Astrocyte of the cerebellum (primary cell): ENCODE results near the gene ELFN1.

Experiments
- DNase-seq: peaks from one replicate; pipeline ENCODE4 v3.0.0-alpha.2; 2011; ENCODE audit warnings: low read depth
- H3K4me3 ChIP-seq: 2 replicates; pipeline ENCODE4 v1.5.1; 2011; ENCODE audit warnings: mild to moderate bottlenecking, low read depth, low read length, moderate library complexity
- CTCF ChIP-seq: IDR thresholded peaks from 2 replicates; pipeline ENCODE4 v1.5.1; 2012; ENCODE audit warnings: low read length, low read depth, moderate library complexity, mild to moderate bottlenecking; ENCODE audit errors: missing control alignments
- in situ Hi-C: cut with HindIII; loops from 2 replicates; pipeline ENCODE4 v1.10.0; 2017; ENCODE audit warnings: low sequenced_read_pairs

ELFN1 gene

GRCh38 chr7:1739593-1739992 is 69.5 kb downstream of the ELFN1 start:
- DNase-seq: no peak
- TF ChIP-seq CTCF: no peak
- no peak overlapping the region for H3K4me3 ChIP-seq
- in situ Hi-C loops: no loop called here

DNA sequence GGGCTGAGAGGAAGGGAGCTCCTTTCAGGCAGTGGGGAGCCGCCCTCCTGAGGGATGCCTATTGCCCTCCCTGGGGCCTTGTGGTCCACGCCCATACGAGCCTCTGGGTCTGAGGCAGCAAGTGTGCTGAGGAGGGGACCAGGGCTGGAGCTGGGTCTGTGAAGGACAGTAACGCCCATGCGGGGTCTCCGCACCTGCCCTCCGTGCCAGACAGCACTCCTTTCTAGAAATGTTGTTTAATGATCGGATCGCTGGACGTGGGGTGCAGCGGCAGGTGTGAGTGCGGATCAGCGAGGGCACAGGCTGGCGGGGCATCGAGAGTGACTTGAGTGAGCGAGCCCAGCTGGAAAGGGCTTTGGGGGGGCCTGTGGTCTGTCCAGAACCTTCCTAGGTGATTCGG is 70.1 kb downstream of the ELFN1 start:
- no peak for TF ChIP-seq CTCF
- in situ Hi-C loops: no loop called here
- H3K4me3 ChIP-seq: no peak overlapping the region
- DNase-seq: no peak

DNA sequence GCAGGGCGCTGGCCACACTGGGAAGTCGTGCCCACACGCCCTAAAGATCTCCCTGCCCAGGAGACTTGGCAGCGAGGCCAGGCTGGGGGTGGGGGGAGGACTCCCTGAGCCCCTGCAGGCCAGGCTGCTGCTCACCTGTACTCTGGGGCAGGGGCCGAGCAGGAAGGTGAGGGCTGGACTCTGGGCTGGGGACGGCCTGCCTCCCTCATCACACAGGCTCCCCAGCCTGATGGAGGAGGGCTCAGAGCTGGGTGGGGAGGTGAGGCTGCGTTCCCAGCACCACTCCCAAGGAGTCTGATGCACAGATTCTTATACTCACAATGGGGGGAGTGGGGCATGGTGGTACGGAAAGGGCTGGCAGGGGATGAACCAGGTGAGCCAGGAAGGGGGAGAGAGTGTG is 71.2 kb downstream of the ELFN1 start:
- no peak overlapping the region for H3K4me3 ChIP-seq
- DNase-seq: no peak
- in situ Hi-C loops: no loop called here

DNA sequence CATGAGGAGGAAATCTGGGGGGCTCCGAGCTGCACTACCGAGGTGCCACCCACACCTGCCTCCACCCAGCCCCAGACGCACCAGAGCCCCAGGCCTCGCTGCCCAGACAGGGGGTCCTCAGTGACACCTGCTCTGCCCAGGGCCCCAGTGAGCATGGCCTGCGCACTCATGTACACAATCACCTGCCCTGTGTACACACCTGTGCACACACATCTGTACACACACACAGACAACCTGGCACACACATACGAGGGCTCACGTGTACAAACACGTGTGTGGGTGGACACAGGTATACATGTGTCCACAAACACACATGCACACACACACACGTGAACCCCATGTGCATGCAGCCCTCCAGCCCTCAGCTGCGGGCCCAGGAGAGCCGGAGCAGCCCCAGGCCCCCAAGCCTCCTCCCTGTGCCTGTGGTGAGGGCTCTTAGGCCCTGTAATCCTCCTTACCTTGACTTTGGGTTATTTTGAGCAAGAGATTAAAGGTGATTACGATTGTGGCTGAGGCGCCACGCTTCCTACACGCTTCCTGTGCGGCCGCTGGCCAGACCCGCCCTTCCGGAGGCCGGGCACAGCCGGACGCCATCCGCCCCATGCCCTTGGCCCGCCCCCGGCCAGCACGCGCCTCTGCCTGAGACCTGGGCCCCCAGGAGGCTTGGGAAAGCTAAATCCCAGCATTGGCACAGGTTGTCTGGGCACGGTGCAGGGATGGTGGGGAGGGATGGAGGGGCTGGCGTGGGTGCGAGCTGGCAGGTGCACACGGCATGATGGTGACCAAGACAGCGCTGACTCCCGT is 71.9 kb downstream of the ELFN1 start:
- H3K4me3 ChIP-seq: no peak overlapping the region
- DNase-seq: no peak
- TF ChIP-seq CTCF: no peak
- in situ Hi-C loops: no loop called here

More for the DNA sequence above, 71.2 kb downstream of the ELFN1 start:
- TF ChIP-seq CTCF: no peak

DNA sequence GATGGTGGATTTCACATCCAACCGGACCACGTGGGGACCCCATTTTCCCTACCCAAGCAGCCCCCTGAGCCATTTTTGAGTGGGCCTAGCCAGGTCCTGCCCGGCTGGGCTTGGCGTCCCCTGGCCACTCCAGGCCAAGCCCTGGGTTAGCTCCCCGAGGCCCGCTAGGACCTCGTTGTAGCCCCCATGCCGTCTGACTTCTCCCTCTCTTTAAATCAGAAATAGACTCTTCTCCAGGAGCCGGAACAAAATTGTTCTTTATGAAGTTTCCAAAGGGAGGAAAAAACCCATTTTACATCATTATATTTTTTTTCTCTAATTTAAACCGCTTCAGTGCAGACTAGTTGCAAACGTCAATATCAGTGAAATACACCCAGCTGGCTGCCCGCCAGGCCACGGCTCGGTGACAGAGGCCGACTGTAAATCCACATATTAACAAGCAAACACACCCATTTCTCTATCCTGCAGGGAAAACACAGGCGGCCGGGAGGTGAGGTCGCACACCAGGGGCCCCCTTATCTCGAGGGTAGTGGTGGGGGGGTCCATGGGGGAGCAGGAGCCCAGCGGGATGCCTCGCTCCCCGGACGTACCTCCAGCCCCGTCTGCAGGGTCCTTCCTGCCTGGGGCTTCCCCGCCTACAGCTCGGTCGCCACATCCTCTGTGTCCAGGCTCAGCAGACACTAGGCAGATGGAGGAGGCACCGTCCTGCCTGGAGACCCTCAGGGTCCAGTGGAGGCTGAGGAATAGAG is 72.7 kb downstream of the ELFN1 start:
- DNase-seq: no peak
- no peak overlapping the region for H3K4me3 ChIP-seq
- in situ Hi-C loops: no loop called here
- no peak for TF ChIP-seq CTCF

DNA sequence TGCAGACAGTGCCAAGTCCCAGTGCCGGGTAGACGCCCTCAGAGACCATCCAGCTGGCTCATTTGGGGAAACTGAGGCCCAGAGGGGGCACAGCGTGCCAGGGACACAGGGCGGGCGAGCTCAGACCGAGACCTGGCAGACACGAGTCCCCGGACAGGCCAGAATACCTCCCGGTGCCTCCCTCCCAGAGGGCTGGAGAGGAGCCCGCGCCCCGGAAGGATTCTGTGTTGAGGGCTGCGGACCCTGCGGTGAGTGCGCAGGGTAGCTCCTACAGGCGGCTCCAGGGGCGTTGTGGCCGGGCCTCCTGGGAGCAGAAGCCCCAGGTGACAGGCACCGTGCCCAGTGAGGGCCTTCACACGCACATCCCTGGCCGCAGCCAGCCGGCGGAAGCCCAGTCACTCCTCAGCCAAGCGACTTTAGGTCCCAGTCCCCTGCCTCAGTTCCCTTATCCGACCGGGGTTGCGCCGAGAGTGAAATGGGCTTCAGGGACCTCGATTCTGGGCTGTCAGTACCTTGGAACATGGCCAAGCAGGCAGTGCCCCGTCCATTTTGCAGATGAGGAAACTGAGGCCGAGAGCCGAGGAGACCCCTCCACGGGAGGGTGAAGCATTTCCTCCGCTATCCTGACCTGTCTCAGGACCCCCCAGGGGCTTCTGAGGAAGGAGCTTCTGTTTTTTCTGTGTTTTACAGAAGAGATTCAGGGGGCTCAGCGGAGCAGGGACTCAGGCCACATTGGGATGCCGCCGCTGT is 73.6 kb downstream of the ELFN1 start:
- in situ Hi-C loops: no loop called here
- no peak overlapping the region for H3K4me3 ChIP-seq
- no peak for TF ChIP-seq CTCF
- DNase-seq: no peak
